GM03348 (cell line): ENCODE data around the gene SCN1A.
"Not testable (repeated sequence)": the region's sequence is repeated elsewhere in the genome, so short reads cannot be mapped to it uniquely, and the experiment has no call there.

Experiments
- DNase-seq: peaks from one replicate; pipeline ENCODE4 v3.0.0; 2012; ENCODE audit warnings: low spot score

Gene SCN1A

GRCh38 chr2:166135152-166135848, 7.5 kb upstream of the SCN1A start:
- no peak for DNase-seq

- no peak for DNase-seq
Observed at GRCh38 chr2:166134252-166135151, 6.7 kb upstream of the SCN1A start.

GRCh38 chr2:166133653-166134052, 5.8 kb upstream of the SCN1A start:
- no peak for DNase-seq

GRCh38 chr2:166128156-166128505, 311 bp upstream of the SCN1A start:
- DNase-seq: no peak

- DNase-seq: peak; percentile 23
Observed at GRCh38 chr2:166126007-166126639, 1.7 kb downstream of the SCN1A start.

- DNase-seq: no peak
Observed at GRCh38 chr2:166125557-166125956, 2.3 kb downstream of the SCN1A start.

GRCh38 chr2:166118180-166118579, 9.6 kb downstream of the SCN1A start:
- DNase-seq: no peak

- DNase-seq: peak; percentile 15
Observed at GRCh38 chr2:166117491-166117890, 10.3 kb downstream of the SCN1A start.

GRCh38 chr2:166115589-166115988, 12.2 kb downstream of the SCN1A start:
- DNase-seq: no peak

- DNase-seq: no peak
Observed at GRCh38 chr2:166112193-166112605, 15.6 kb downstream of the SCN1A start.

- no peak for DNase-seq
Observed at GRCh38 chr2:166106431-166107015, 21.3 kb downstream of the SCN1A start.

GRCh38 chr2:166104773-166105172, 23.0 kb downstream of the SCN1A start:
- DNase-seq: no peak

- no peak for DNase-seq
Observed at GRCh38 chr2:166104084-166104483, 23.7 kb downstream of the SCN1A start.

- not testable (repeated sequence) for DNase-seq
Observed at GRCh38 chr2:166103277-166103676, 24.5 kb downstream of the SCN1A start.

GRCh38 chr2:166094325-166094724, 33.5 kb downstream of the SCN1A start:
- no peak for DNase-seq

GRCh38 chr2:166092889-166093288, 34.9 kb downstream of the SCN1A start:
- no peak for DNase-seq

GRCh38 chr2:166091439-166091838, 36.4 kb downstream of the SCN1A start:
- no peak for DNase-seq

GRCh38 chr2:166090908-166091307, 36.9 kb downstream of the SCN1A start:
- no peak for DNase-seq

GRCh38 chr2:166090346-166090745, 37.5 kb downstream of the SCN1A start:
- no peak for DNase-seq

- no peak for DNase-seq
Observed at GRCh38 chr2:166088634-166089033, 39.2 kb downstream of the SCN1A start.

- no peak for DNase-seq
Observed at GRCh38 chr2:166084301-166084700, 43.5 kb downstream of the SCN1A start.

GRCh38 chr2:166082736-166083135, 45.1 kb downstream of the SCN1A start:
- DNase-seq: no peak

GRCh38 chr2:166081852-166082251, 46.0 kb downstream of the SCN1A start:
- no peak for DNase-seq
